ENCODE measurements around the gene MOB3B. TPM values are rescaled to one million over a fixed set of nuclear protein-coding genes. Genes with fewer than 3 reads are reported as not detected.

MOB3B gene
- total RNA-seq = 7.3 and 10.0 TPM in 2 replicates

- H3K4me1 Mint-ChIP-seq = peaks cover 43% of the 10 kb centered on the region
- ATAC-seq (ENCODE audit: low read depth) = peak; percentile 76
- peak; percentile 82 for DNase-seq
- H3K27me3 Mint-ChIP-seq = no peaks in the 10 kb centered on the region
- POLR2A ChIA-PET = interaction anchor here (0.7 to 3.8 kb wide), 11 partner anchors 37 to 197 kb away, joined by 3 to 38 read pairs (median 5); no protein-coding TSS in a partner anchor
- CTCF ChIA-PET = interaction anchor here (0.6 to 5.4 kb wide), 32 partner anchors 14 to 573 kb away, joined by 3 to 201 read pairs (median 4); partner anchors contain the start of gene IFT74
- peak; percentile 23 for TF ChIP-seq CTCF (IDR thresholded peaks at IDR 0.05)
- H3K4me3 Mint-ChIP-seq = peak within 1 kb of the TSS; percentile 95
- H3K9me3 Mint-ChIP-seq = no peaks in the 10 kb centered on the region
- peaks cover 6% of the 10 kb centered on the region for H3K36me3 Mint-ChIP-seq (ENCODE audit: low read depth)
- H3K27ac Mint-ChIP-seq = peak within 1 kb of the TSS; percentile 91
- intact Hi-C loops (cut with micrococcal nuclease) = loop anchor here (1.0 to 2.0 kb wide), 10 partner anchors 19 to 196 kb away; partner anchors contain the start of gene C9orf72
Measured at GRCh38 chr9:27529316-27530278, at the start of gene MOB3B. Gene MOB3B (minus strand): TSS chr9:27529814. CDS start chr9:27455550, 74,264 bp downstream.

GRCh38 chr9:27573634-27574590 is 44.3 kb upstream of the MOB3B start:
- Mint-ChIP-seq H3K36me3 (ENCODE audit: low read depth) (peaks cover 5% of the 10 kb centered on the region), H3K4me3 (peak overlapping the region; percentile 97), H3K27me3 (no peaks in the 10 kb centered on the region), H3K9me3 (peaks cover 9% of the 10 kb centered on the region), H3K27ac (peak overlapping the region; percentile 99), H3K4me1 (peaks cover 24% of the 10 kb centered on the region)
- intact Hi-C loops (cut with micrococcal nuclease) = loop anchor here (1.0 to 5.0 kb wide), 7 partner anchors 12 to 681 kb away; partner anchors contain the start of genes CAAP1, MOB3B and PLAA
- POLR2A ChIA-PET = interaction anchor here (0.6 to 2.3 kb wide), 12 partner anchors 10 to 627 kb away, joined by 3 to 13 read pairs (median 5); partner anchors contain the start of genes IFT74 and PLAA
- no peak for TF ChIP-seq CTCF (IDR thresholded peaks at IDR 0.05)
- DNase-seq (peak; percentile 77), ATAC-seq (ENCODE audit: low read depth) (peak; percentile 88)
- CTCF ChIA-PET = no interaction called here

- H3K27me3 Mint-ChIP-seq = no peaks in the 10 kb centered on the region
- POLR2A ChIA-PET = interaction anchor here (0.6 to 2.3 kb wide), 11 partner anchors 10 to 626 kb away, joined by 3 to 13 read pairs (median 6); partner anchors contain the start of genes IFT74 and PLAA
- TF ChIP-seq CTCF (IDR thresholded peaks at IDR 0.05) = no peak
- DNase-seq (peak; percentile 87), ATAC-seq (ENCODE audit: low read depth) (peak; percentile 74)
- H3K9me3 Mint-ChIP-seq = peaks cover 2% of the 10 kb centered on the region
- H3K27ac Mint-ChIP-seq = peak within 1 kb of the TSS; percentile 99
- intact Hi-C loops (cut with micrococcal nuclease) = loop anchor here (1.0 to 5.0 kb wide), 7 partner anchors 44 to 680 kb away; partner anchors contain the start of genes CAAP1, MOB3B and PLAA
- CTCF ChIA-PET = interaction anchor here (0.6 to 1.0 kb wide), 2 partner anchors 14 to 240 kb away, joined by 3 read pairs; no protein-coding TSS in a partner anchor
- peaks cover 5% of the 10 kb centered on the region for H3K36me3 Mint-ChIP-seq (ENCODE audit: low read depth)
- H3K4me3 Mint-ChIP-seq = peak within 1 kb of the TSS; percentile 97
- peaks cover 24% of the 10 kb centered on the region for H3K4me1 Mint-ChIP-seq
Measured at GRCh38 chr9:27572918-27573633, 43.5 kb upstream of the MOB3B start, which contains the start of gene C9orf72. Gene C9orf72 (minus strand): TSS chr9:27573481. CDS start chr9:27567120, 6,361 bp downstream.

GRCh38 chr9:27572566-27572917 is 42.9 kb upstream of the MOB3B start:
- Mint-ChIP-seq H3K36me3 (ENCODE audit: low read depth) (peaks cover 5% of the 10 kb centered on the region), H3K27ac (peak overlapping the region; percentile 99), H3K9me3 (no peaks in the 10 kb centered on the region), H3K4me3 (peak overlapping the region; percentile 97), H3K4me1 (peaks cover 24% of the 10 kb centered on the region), H3K27me3 (no peaks in the 10 kb centered on the region)
- no peak for DNase-seq
- intact Hi-C loops (cut with micrococcal nuclease) = loop anchor here (1.0 to 5.0 kb wide), 3 partner anchors 87 to 680 kb away; partner anchors contain the start of gene CAAP1
- no peak for TF ChIP-seq CTCF (IDR thresholded peaks at IDR 0.05)
- POLR2A ChIA-PET = interaction anchor here (1.3 to 2.3 kb wide), 8 partner anchors 9 to 625 kb away, joined by 4 to 13 read pairs (median 6); partner anchors contain the start of genes IFT74 and PLAA
- peak; percentile 26 for ATAC-seq (ENCODE audit: low read depth)
- CTCF ChIA-PET = interaction anchor here (0.6 to 1.0 kb wide), 2 partner anchors 14 to 239 kb away, joined by 3 read pairs; no protein-coding TSS in a partner anchor

Data from activated B cell treated with CpG ODN at 0.5 μM for 24 hours (primary cell).